HG02852 (cell line): Measurements from ENCODE around the gene IL6ST.
"Not testable (repeated sequence)": the region's sequence is repeated elsewhere in the genome, so short reads cannot be mapped to it uniquely, and the experiment has no call there.

Experiments
- ATAC-seq: cut with Tn5 transposase; IDR thresholded peaks from one replicate; pipeline ENCODE4 v1.9.1; 2021; ENCODE audit warnings: mild to moderate bottlenecking, moderate library complexity; ENCODE audit not compliant: unreplicated experiment

The IL6ST gene

DNA sequence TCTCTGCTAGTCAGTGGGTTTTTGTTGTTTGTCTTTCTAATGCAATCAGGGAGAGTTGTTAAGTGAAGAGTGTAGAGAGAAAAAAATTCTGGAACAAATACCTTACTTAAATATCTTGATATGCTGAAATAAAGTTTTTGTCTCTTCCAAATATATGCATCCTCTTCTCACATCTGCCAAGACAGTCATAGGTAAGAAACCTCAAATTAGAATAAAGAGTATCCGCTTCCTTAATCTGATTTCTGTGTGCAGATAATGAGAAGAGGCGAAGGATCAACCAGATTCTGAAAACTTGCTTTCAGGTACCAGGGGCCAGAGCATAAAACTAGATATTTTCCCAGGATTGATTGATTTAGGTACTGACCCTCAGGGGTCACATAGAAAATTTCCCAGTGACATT lies 11.3 kb upstream of the IL6ST start:
- no peak for ATAC-seq

DNA sequence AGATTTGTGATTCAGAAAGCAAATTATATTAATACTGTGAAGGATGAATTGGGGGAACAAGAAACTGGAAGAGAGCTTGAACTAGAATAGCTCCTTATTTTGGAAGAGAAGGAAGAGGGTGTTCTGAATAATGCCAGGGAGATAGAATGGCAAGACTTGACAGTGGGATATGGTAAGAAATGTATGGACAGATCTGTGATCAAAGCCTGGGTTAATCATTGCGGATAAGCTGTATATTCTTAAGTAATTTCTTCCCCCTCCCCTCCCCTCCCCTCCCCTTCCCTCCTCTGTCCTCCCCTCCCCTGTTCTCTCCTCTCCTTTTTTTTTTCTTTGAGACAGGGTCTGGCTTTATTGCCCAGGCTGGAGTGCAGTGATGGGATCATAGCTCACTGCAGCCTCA lies 10.1 kb upstream of the IL6ST start:
- no peak for ATAC-seq

DNA sequence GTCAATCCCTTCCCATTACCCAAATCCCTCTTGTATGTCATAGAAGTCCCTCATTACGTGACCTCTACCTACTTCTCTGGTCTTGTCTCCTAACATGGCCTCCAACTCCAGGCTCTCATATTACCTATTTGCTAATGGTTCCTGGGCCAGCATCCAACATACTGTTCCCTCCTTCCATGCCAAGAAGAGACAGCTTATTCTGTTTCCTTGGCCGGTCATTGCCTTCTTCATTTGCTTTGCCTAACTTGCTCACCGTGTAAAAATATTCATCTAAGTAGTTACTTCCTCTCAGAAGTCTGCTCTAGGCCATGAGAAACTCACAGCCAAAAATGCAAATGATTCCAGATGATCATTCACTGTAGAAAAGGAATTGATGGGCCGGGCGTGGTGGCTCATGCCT lies 8.9 kb upstream of the IL6ST start:
- no peak for ATAC-seq

DNA sequence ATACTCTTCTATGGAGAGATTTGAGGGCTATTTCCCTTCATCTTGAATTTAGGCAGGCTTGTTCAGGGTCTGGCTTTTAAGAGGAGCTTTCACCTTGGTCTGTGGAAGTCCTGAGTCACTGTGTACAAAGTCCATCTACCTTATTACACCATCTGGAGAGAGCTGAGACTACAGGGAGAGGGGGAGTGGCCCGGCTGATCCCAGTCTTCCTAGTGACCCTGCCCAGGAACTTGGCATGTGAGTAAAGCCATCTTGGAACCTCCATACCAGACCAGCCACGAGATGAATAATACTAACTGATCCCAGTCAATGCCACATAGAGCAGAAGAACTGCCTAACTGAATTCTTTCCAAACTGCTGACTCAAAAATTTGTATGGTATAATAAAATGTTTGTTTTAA lies 8.4 kb upstream of the IL6ST start:
- ATAC-seq, result no peak

DNA sequence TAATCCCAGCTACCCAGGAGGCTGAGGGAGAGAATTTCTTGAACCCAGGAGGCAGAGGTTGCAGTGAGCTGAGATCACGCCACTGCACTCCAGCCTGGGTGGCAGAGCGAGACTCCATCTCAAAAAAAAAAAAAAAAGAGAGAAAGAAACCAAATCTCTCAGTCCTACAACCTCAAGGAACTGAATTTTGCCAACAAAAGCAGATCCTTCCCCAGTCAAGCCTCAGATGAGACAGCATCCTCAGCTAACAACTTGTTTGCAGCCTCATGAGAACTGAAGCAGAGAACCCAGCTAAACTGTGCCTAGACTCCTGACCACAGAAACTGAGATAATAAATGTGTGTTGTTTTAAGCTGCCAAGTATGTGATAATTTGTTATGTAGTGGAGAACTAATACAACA lies 7.5 kb upstream of the IL6ST start:
- no peak for ATAC-seq

DNA sequence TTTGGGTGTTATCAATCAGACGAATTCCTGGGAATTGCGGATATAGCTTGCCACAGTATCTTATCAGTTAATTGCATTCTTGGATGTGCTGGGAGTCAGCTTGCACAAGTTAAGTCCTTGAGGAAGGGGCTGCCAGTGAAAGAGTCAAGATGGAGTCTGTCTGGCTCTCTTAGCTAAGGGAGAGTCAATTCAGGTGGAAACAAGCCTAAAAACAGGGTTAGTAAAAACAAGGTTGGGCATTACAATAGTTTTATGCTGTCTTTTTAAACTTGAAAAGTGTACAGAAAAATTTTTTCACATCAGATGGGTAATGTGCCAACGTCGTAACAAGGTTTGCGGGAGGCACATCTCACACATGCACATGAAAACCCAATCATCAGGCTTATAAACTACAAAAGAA lies 5.5 kb upstream of the IL6ST start:
- not testable (repeated sequence) for ATAC-seq

DNA sequence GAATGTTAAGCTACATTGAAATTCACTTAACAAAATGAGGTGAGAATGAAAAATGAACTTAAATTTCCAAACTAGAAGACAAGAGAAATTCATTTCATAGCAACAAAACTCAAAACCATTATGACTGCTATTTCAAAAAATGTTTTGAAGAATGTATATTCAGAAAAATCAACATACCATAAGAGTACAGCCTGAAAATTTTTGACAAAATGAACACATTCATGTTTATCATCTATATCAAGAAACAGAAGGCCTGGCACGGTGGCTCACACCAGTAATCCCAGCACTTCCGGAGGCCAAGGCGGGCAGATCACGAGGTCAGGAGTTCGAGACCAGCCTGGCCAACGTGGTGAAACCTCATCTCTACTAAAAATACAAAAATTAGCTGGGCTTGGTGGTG lies 4.2 kb upstream of the IL6ST start:
- ATAC-seq, result no peak

DNA sequence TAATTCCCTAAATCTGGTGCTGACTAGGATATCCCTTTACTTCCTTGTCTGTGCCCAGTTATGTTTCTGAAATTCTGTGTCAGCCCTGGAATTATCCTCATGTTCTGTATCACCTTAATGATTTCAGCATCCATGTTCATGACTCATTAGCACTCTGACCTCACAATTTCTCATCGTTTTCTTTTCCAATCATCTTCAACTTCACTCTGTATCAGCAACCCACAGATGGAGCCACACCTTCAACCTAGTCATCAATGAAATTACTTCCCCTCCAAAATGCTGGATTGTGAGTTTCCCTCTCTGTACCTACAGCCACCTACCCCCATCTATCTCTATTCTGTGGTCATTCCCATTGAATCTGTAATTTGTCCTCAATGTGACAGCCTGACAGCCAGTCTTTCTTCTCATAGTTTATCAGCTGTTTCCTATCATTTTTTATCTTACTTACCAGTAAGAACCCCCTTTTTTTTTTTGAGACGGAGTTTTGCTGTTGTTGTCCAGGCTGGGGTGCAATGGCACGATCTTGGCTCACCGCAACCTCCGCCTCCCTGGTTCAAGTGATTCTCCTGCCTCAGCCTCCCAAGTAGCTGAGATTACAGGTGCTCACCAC lies 3.1 kb upstream of the IL6ST start:
- ATAC-seq, result no peak

DNA sequence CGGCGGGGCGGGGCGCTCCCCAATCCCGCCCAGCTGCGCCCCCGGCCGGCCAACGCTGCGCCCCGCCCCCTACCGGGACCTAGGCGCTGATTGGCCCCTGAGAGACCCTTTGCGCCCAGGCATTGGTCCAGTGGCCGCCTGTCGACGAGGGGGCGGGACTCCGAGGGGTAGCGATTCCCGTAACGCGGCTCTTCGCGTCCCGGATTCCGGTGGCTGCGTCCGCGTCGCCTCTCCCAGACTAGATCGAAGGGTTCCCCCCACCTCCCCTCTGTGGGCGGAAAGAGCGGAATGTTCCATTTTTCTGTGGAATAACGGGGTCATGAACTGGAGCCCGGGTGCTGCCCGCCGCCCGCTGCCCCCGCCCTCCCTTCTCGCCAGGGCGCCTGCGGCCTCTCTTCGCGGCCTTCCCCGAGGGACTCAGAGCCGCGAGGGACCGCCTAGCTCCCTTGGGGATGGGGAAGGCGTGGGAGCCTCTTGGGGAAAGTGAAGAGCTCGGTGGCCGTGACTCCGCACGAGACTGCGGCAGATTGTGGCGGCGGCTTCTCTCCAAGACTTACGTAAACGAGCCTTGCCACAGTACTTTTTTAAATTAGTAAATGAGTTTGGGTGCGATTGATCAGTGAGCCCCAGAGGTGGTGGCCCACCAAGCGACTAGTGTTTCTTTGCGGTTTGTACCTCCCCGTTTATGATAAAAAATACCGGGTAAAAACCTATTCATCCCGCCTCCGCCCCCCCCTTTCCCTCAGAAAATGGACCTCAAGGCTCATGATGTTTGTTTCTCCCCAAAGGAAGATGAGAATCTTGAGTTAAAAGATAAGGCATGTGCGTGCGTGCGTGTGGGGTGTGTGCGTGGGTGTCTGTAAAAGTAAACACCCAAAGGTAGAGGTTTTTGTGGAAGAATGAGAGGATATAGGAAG lies 493 bp upstream of the IL6ST start:
- ATAC-seq, result peak; percentile 96

DNA sequence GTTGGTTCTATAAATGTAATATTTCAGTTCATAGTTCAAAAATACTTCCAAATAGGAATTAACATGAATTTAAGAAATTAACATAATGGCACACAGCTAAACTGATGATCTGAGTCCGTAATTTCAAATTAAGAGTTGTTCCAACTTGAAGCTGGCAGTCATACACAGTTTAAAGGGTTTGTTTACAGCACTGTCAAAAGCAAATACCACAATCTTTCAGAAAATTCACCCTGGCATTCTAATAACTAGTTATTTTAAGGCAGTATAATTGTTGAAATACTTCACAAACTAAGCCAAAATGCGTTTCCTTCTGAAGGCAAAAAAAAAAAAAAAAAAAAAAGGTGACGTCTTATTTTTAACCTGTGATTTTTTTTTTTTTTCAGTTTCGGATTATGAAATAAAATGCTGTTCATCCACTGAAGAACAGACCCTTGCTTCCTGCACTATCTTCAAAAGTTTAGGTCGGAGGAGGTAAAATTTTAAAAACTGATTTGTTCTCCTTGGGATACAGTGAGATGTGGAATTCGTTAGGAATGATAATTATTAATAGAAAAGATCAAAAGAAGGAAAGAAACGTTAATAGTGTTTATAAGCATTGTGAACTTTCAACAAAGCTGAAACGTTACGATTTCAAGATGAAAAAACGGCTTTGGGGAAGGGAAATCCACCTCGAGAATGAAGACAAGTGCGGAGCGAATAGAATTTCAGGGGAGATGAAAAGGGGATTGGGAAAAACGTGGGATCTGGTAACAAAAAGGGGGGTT lies 850 bp downstream of the IL6ST start:
- ATAC-seq, result no peak

DNA sequence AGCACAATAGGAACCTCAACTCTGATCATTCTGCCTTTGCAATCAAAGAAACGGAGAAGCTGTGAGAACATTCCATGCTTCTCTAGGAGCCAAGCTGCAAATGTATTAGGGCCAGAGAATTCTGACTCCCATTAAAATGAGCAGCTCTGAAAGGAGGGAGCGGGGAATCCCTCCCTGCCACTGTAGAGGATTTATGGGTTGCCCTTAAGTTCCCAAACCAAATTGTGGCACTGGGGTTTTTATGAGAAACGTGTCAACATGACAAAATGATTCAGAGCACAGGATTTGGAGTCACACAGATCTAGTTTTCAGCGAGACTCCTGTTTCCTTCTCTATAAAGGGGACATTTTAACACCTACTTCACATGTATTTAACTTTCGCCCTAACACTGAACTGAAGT lies 1.8 kb downstream of the IL6ST start:
- no peak for ATAC-seq

DNA sequence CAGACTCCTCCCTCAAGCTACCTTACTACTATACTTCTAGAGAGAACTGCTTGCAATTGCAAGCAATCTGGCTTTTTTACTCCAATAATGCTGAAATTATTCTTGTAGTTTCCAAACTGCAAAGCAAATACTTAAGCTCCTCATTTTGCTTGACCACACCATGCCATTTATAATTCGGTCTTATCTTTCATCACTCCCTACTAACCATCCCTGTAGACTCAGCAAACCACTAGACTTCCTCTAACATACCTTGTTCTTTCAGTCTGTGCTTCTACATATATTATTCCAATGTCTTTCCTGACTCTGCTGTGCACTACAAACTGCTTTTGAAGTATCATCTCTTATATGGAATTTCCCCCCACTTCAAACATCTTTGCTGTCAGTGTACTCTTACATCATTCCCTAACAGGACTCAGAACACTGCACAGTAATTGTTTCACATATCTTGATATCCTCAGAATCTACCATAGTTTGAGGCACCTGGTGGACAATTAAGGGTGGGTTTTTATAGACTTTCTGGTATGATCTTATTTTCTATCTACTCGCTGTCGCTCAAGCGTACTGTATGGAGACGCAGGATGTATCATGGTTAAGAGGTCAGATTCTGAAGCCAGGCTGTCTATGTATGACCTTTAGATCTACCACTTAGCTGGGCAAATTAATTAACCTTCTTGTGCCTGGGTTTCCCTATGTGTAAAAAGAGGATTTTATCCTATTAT lies 2.8 kb downstream of the IL6ST start:
- no peak for ATAC-seq

DNA sequence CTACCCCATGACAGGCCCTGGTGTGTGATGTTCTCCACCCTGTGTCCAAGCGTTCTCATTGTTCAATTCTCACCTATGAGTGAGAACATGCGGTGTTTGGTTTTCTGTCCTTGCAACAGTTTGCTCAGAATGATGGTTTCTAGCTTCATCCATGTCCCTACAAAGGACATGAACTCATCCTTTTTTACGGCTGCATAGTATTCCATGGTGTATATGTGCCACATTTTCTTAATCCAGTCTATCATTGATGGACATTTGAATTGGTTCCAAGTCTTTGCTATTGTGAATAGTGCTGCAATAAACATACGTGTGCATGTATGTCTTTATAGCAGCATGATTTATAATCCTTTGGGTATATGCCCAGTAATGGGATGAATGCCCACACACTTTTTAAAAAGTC lies 3.9 kb downstream of the IL6ST start:
- not testable (repeated sequence) for ATAC-seq

DNA sequence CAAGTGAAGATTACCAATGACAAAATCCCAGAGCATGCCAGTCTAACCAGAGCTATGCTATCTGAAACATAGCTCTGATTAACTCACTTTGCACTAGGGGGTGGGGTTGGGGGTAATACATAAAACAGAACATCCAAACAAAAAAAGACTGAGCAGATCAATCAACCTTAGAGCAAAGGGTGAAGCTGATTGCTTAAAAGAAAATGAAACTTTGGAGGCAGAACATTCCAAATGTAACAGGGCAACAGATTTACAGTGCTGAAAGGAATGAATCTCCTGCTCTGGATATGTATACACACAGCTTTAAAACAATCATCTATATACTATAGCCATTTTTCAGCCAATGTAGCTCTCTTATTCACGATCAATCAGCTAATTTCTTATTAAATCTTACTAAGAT lies 4.9 kb downstream of the IL6ST start:
- no peak for ATAC-seq

DNA sequence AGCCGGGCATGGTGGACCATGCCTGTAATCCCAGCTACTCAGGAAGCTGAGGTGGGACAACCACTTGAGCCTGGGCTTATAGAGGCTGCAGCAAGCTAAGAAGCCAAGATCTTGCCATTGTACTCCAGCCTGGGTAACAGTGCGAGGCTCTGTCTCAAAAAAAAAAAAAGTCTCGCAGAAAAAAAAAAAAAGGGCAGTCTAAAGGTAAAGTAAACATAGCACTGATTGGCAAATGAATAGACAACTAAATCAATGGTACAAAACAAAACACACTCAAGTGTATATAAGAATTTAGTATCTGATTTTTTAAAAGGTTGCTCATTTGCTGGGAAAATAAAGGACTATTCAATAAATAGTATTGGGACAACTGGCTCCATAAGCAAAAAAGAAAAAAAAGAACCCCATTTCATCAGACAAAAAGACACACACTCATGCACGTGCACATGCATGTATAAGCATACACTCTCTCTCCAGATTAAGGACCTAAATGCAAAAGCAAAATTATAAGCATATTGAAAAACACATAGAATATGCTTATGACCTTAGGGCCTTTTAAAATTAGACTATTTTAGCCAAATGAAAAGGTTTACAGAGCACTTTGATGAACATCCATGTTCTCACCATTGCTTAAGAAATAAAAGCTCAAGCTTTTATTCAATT lies 5.7 kb downstream of the IL6ST start:
- ATAC-seq, result no peak

DNA sequence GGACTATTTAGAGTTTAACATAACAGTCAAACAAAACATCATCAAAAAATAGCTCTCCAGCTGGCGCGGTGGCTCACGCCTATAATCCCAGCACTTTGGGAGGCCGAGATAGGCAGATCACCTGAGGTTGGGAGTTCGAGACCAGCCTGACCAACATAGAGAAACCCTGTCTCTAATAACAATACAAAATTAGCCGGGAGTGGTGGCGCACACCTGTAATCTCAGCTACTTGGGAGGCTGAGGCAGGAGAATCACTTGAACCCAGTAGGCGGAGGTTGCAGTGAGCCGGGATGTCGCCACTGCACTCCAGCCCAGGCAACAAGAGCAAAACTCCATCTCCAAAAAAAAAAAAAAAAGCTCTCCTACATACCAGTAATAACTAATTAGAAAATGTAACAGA lies 6.3 kb downstream of the IL6ST start:
- ATAC-seq, result not testable (repeated sequence)

DNA sequence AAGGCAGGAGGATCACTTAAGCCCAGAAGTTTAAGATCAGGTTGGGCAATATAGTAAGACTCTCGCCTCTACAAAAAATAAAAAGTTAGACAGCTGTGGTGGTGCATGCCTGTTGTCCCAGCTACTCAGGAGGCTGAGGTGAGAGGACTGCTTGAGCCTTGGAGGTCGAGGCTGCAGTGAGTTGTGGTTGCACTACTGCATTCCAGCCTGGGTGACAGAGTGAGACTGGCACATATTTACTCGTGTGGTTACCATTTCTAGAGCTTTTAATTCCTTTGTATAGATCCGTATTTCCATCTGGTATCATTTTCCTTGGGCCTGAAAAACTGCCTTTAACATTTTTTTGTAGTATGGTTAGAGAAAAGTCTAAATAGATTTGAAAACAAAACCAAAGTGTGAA lies 7.8 kb downstream of the IL6ST start:
- no peak for ATAC-seq

DNA sequence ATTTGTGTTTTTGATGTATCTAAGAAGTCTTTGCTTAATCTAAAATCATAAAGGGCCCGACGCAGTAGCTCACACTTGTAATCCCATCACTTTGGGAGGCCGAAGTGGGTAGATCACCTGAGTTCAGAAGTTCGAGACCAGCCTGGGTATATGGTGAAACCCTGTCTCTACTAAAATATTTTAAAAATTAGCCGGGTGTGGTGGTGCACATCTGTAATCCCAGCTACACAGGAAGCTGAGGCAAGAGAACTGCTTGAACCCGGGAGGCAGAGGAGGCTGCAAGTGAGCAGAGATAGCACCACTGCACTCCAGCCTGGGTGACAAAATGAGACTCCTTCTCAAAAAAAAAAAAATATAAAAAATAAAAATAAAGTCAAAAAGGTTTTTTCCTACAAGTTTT lies 9.6 kb downstream of the IL6ST start:
- ATAC-seq, result no peak

DNA sequence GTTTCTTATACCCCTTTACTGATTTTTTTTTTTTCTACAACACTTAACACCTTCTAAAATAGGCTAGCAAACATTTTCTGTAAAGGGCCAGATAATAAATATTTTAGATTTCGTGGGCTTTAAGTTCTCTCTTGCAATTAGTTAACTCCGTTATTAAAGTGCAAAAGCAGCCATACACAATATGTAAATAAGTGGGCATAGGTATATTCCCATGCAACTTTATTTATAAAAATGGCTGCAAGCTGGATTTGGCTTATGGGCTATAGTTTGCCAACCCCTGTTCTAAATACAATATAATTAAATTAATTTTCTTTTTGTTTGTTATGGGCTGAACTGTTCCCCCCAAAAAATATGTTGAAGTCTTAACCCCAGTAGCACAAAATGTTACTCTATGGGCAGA lies 10.8 kb downstream of the IL6ST start:
- no peak for ATAC-seq

DNA sequence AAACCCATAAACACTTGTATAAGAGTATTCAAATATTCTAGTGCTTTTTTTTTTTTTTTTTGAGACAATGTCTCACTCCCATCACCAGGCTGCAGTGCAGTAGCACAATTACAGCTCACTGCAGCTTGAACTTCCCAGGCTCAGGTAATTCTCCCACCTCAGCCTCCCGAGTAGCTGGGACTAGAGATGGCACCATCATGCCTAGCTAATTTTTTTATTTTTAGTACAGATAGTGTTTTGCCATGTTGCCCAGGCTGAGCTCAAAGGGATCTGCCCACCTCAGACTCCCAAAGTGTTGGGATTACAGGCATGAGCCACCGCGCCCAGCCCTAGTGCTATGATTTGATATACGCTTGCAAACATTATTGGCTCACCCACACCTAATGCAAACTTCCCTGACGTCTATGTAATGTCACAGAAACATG lies 11.8 kb downstream of the IL6ST start:
- no peak for ATAC-seq

DNA sequence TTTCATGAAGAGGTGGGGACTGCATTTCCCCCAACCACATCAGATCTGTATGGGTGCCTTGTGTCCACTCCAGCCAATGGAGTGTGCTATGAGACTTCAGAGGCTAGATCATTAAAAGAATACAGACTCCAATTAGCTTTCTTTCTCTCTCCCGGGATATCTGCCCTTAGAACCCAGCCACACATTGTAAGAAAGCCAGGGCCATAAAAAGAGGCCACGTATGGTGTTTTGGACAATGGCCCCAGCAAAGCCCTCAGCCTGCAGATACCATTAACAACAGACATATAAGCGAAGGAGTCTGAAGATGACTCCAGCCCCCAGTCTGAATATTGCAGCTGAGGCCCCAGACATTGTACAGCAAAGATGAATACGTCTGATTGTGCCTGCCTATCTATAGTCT lies 21.5 kb downstream of the IL6ST start:
- ATAC-seq, result no peak
